Measurements from ENCODE around the gene ADGRA1.

Gene ADGRA1

GRCh38 chr10:133079836-133080682 lies 7.7 kb upstream of the ADGRA1 start:
- no peak for DNase-seq

- DNase-seq, result no peak
Observed at GRCh38 chr10:133080683-133081040, 7.1 kb upstream of the ADGRA1 start.

GRCh38 chr10:133081636-133082035 lies 6.1 kb upstream of the ADGRA1 start:
- DNase-seq, result no peak

- DNase-seq, result no peak
Observed at GRCh38 chr10:133082685-133083421, 4.9 kb upstream of the ADGRA1 start.

GRCh38 chr10:133083422-133084100 lies 4.2 kb upstream of the ADGRA1 start:
- no peak for DNase-seq

GRCh38 chr10:133084491-133084890 lies 3.2 kb upstream of the ADGRA1 start:
- no peak for DNase-seq

GRCh38 chr10:133085251-133086125 lies 2.2 kb upstream of the ADGRA1 start:
- no peak for DNase-seq

- no peak for DNase-seq
Observed at GRCh38 chr10:133086247-133086646, 1.5 kb upstream of the ADGRA1 start.

- DNase-seq, result no peak
Observed at GRCh38 chr10:133087045-133087678, 562 bp upstream of the ADGRA1 start.

- no peak for DNase-seq
Observed at GRCh38 chr10:133088179-133088955, 643 bp downstream of the ADGRA1 start.

GRCh38 chr10:133088956-133089800 lies 1.5 kb downstream of the ADGRA1 start:
- DNase-seq, result no peak

- no peak for DNase-seq
Observed at GRCh38 chr10:133090101-133090500, 2.4 kb downstream of the ADGRA1 start.

- DNase-seq, result no peak
Observed at GRCh38 chr10:133090654-133091053, 2.9 kb downstream of the ADGRA1 start.

GRCh38 chr10:133091316-133091715 lies 3.6 kb downstream of the ADGRA1 start:
- no peak for DNase-seq

- no peak for DNase-seq
Observed at GRCh38 chr10:133093291-133093690, 5.6 kb downstream of the ADGRA1 start.

- DNase-seq, result no peak
Observed at GRCh38 chr10:133094286-133094685, 6.6 kb downstream of the ADGRA1 start.

GRCh38 chr10:133094866-133095265 lies 7.1 kb downstream of the ADGRA1 start:
- no peak for DNase-seq

GRCh38 chr10:133095586-133095985 lies 7.9 kb downstream of the ADGRA1 start:
- DNase-seq, result no peak

- peak; percentile 18 for DNase-seq
Observed at GRCh38 chr10:133096616-133097269, 9.0 kb downstream of the ADGRA1 start.

- DNase-seq, result no peak
Observed at GRCh38 chr10:133097418-133097817, 9.7 kb downstream of the ADGRA1 start.

All from stimulated activated CD4-positive, alpha-beta T cell treated with anti-CD3 and anti-CD28 coated beads, Interleukin-15, amount 100 ng/mL, for 24 hours (primary cell).